SU-DHL-6 (cell line): ENCODE measurements around the gene JHY.

Experiments
- H2AFZ ChIP-seq: fragments of 200-600 bp; sonication (generic); 2 replicates; pipeline ENCODE4 v1.6.1; 2014; ENCODE audit warnings: low read depth, mild to moderate bottlenecking, moderate library complexity, mixed read lengths, antibody characterized with exemption, low read length; ENCODE audit not compliant: severe bottlenecking
- H3F3A ChIP-seq: fragments of 200-600 bp; shearing (Covaris generic); 2 replicates; pipeline ENCODE4 v1.6.0; 2016; ENCODE audit warnings: antibody characterized with exemption, mild to moderate bottlenecking; ENCODE audit not compliant: insufficient read depth
- H3K27ac ChIP-seq: fragments of 200-600 bp; sonication (generic); 2 replicates; pipeline ENCODE4 v1.5.1; 2016; ENCODE audit warnings: low read depth, mild to moderate bottlenecking, low read length, moderate library complexity, mixed read lengths
- H3K27me3 ChIP-seq: fragments of 200-600 bp; sonication (generic), shearing (Covaris generic); 2 replicates; pipeline ENCODE4 v1.6.0; 2014; ENCODE audit warnings: mild to moderate bottlenecking, low read length
- H3K36me3 ChIP-seq: fragments of 200-600 bp; sonication (generic); 2 replicates; pipeline ENCODE4 v1.6.1; 2014; ENCODE audit warnings: mild to moderate bottlenecking, low read length, mixed read lengths
- H3K4me2 ChIP-seq: fragments of 300-600, 200-600 bp; shearing (Covaris generic), sonication (generic); 2 replicates; pipeline ENCODE4 v1.6.0; 2014; ENCODE audit warnings: low read length, low read depth, mild to moderate bottlenecking; ENCODE audit not compliant: poor library complexity, severe bottlenecking
- H3K4me3 ChIP-seq: fragments of 200-600 bp; sonication (generic); 2 replicates; pipeline ENCODE4 v1.5.1; 2014; ENCODE audit warnings: antibody characterized with exemption, low read length, mild to moderate bottlenecking, mixed read lengths; ENCODE audit not compliant: insufficient read depth, poor library complexity, severe bottlenecking
- H3K79me2 ChIP-seq: fragments of 200-600 bp; sonication (generic); 2 replicates; pipeline ENCODE4 v1.6.1; 2014; ENCODE audit warnings: mild to moderate bottlenecking, low read length, moderate library complexity; ENCODE audit not compliant: insufficient read depth
- H3K9ac ChIP-seq: fragments of 200-600 bp; sonication (generic); 2 replicates; pipeline ENCODE4 v1.7.0; 2014; ENCODE audit warnings: mild to moderate bottlenecking, low read length
- H3K9me2 ChIP-seq: fragments of 200-600 bp; sonication (generic); replicated peaks from 2 replicates; pipeline ENCODE4 v1.6.1; 2014; ENCODE audit warnings: low read length; ENCODE audit not compliant: insufficient read depth
- H3K9me3 ChIP-seq: fragments of 200-600 bp; sonication (generic); 2 replicates; pipeline ENCODE4 v1.6.1; 2014; ENCODE audit warnings: low read length, mixed read lengths; ENCODE audit not compliant: insufficient read depth
- H4K20me1 ChIP-seq: fragments of 200-600 bp; sonication (generic); 2 replicates; pipeline ENCODE4 v1.6.1; 2014; ENCODE audit warnings: low read depth, mild to moderate bottlenecking, antibody characterized with exemption, low read length, moderate library complexity, mixed read lengths
- CTCF ChIP-seq: fragments of 200-600 bp; sonication (generic); IDR thresholded peaks from one replicate; pipeline ENCODE4 v1.5.1; 2017; ENCODE audit warnings: antibody characterized with exemption, mild to moderate bottlenecking, low read length, moderate library complexity; ENCODE audit not compliant: insufficient read depth, poor library complexity, severe bottlenecking
- EZH2phosphoT487 ChIP-seq: fragments of 200-600 bp; sonication (generic), shearing (Covaris generic); conservative IDR thresholded peaks from 2 replicates; pipeline ENCODE4 v1.6.1; 2018; ENCODE audit warnings: mild to moderate bottlenecking, antibody characterized with exemption, low read length, moderate library complexity, mixed read lengths

Gene JHY

GRCh38 chr11:122863704-122864326 lies 18.7 kb upstream of the JHY start:
- no peak overlapping the region for H3K9ac ChIP-seq

GRCh38 chr11:122864386-122865115 lies 18.0 kb upstream of the JHY start:
- Histone ChIP-seq H3K27ac (no peak overlapping the region), H2AFZ (no peak overlapping the region), H3K4me3 (no peak overlapping the region), H3K9me2 (no peaks in the 10 kb centered on the region), H3K9ac (no peak overlapping the region), H3K36me3 (no peaks in the 10 kb centered on the region), H3K4me2 (no peak overlapping the region), H3F3A (no peaks in the 10 kb centered on the region), H3K9me3 (no peaks in the 10 kb centered on the region), H3K27me3 (no peaks in the 10 kb centered on the region), H4K20me1 (no peaks in the 10 kb centered on the region), H3K79me2 (no peaks in the 10 kb centered on the region)
- no peak for TF ChIP-seq EZH2phosphoT487
- no peak for TF ChIP-seq CTCF

More at GRCh38 chr11:122863704-122864326, 18.7 kb upstream of the JHY start:
- Histone ChIP-seq H2AFZ (no peak overlapping the region), H3K79me2 (no peaks in the 10 kb centered on the region), H4K20me1 (no peaks in the 10 kb centered on the region), H3K27ac (no peak overlapping the region), H3K4me2 (no peak overlapping the region), H3K9me2 (no peaks in the 10 kb centered on the region), H3K4me3 (no peak overlapping the region), H3K36me3 (no peaks in the 10 kb centered on the region), H3K27me3 (no peaks in the 10 kb centered on the region), H3F3A (no peaks in the 10 kb centered on the region), H3K9me3 (no peaks in the 10 kb centered on the region)
- peak; percentile 92 for TF ChIP-seq CTCF
- no peak for TF ChIP-seq EZH2phosphoT487

GRCh38 chr11:122869622-122870021 lies 12.9 kb upstream of the JHY start:
- Histone ChIP-seq H3K36me3 (no peaks in the 10 kb centered on the region), H3K79me2 (no peaks in the 10 kb centered on the region), H3K9ac (no peak overlapping the region), H3K4me2 (no peak overlapping the region), H2AFZ (no peak overlapping the region), H3F3A (no peaks in the 10 kb centered on the region), H3K27me3 (no peaks in the 10 kb centered on the region), H3K9me3 (no peaks in the 10 kb centered on the region), H3K4me3 (no peak overlapping the region), H4K20me1 (no peaks in the 10 kb centered on the region), H3K9me2 (no peaks in the 10 kb centered on the region), H3K27ac (no peak overlapping the region)
- TF ChIP-seq EZH2phosphoT487 (no peak), CTCF (no peak)
